Activated gamma-delta T cell treated with anti-CD3 and anti-CD28 coated beads, Interleukin-2, amount 50 U/mL, for 16 hours (primary cell): ENCODE measurements around the gene CLIP3.

Experiments used
- DNase-seq: peaks from one replicate; pipeline ENCODE4 v3.0.0-alpha.2; 2020; ENCODE audit warnings: low read depth

The CLIP3 gene

DNA sequence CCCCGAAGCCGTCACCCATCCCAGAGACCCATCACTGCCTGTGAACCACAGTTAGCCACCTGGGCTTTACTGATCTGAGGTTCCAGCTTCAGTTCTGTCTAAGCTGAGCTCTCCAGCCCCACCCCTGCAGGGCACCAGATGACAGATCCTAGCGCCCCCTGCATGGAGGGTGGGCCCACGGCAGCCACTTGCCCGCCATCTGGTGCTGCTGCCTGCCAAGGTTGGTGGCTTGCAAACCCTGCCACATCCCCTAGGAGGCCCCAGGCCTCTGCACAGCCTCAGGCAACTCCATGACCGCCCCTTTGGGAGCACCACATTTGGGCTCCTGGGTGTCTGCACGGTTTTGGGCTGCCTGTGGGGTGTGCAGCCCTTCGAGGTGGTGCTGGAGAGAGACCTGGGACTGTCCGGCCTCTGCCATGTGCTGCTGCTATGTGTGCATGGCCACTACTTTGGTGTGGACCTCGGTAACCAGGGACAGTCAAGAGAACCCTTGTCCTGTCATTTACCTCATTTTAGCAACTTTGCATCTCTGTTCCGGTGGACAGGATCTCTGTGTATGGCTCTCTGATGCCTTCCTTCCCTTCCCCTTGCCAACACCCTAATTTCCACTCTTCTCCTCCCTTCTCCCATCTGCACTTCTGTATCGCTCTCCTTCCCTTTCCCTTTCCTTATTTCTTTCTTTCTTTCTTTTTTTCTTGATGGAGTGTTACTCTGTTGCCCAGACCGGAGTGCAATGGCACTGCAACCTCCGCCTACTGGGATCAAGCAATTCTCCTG is 55.0 kb downstream of the CLIP3 start:
- no peak for DNase-seq

DNA sequence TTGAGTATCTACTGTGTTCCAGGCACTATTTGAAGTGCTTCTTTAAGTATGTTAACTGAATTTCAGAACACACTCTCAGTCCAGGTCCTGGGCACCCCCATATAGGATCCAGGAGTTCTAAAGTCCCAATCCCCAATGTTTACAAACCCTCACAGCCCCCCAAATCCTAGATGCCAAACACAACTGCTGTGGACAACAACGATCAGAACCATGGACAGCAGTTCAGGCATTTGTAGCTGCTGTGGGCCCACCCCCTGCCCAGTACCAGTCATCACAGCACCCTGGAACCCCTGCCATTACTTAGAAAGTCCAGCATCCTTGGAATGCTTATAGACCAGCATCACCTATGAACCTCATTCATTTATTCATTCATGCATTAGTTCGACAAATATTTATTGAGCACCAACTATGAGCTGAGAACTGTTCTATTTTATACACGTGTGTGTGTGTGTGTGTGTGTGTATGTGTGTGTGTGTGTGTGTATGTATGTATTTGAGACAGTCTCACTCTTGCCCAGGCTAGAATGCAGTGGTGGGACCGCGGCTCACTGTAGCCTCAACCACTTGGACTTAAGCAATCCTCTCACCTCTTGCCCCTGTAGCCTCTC is 57.0 kb downstream of the CLIP3 start:
- DNase-seq = no peak

DNA sequence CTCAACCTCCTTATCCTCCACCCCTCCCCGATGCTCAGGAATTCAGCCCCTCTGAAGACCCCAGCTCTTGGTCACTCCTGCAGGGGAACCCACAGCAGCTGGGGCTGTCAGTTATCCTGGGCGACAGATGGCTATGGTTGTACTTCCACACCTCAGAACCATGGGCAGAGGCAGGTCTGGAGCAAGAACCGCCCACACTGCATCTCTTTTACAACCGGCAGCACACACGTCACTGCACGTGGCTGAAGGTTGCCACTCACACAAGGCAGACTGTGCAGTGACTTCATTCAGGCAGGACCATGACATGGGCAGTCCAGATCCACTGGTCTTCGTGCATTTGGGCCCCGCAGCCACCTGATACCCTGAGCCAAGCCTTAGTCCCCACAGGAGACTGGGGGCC is 59.2 kb downstream of the CLIP3 start:
- no peak for DNase-seq

DNA sequence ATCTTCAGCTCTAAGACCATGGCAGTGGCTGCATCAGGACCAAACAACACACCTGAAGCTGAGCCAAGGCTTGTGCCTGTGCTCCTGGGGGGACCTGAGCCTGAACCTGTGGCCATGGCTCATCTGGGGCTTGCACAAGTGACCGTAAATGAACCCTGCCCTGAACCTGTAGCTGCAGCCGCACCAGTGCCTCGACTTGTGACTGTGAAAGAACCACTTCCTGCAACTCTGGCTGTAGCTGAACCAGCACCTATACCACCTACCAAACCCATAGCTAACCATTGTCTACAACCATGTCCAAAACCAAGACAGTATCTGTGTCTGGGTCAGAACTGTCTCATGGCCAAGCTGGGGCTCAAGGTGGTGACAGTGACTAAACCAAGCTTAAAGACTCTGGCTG is 65.9 kb downstream of the CLIP3 start:
- DNase-seq = no peak
